HepG2 (cell line): ENCODE measurements around the gene EVA1A. TPM values are rescaled to one million over a fixed set of nuclear protein-coding genes. Genes with fewer than 3 reads are reported as not detected.

ENCODE experiments used
- ELF4 ChIP-seq: sonication (generic); formaldehyde crosslinking; IDR thresholded peaks from 2 replicates; pipeline ENCODE4 v1.5.0; 2020; ENCODE audit warnings: missing genetic modification reagents, mild to moderate bottlenecking, moderate library complexity, borderline replicate concordance
- FOXK2 ChIP-seq: fragments of 450-650 bp; IDR thresholded peaks from 2 replicates; pipeline ENCODE4 v1.6.1; 2016
- SP4 ChIP-seq: sonication (generic); formaldehyde crosslinking; IDR thresholded peaks from 2 replicates; pipeline ENCODE4 v1.8.1; 2023; ENCODE audit warnings: mild to moderate bottlenecking, missing genetic modification reagents
- ZBTB8A ChIP-seq: sonication (generic); formaldehyde crosslinking; IDR thresholded peaks from 2 replicates; pipeline ENCODE4 v1.4.0; 2020; ENCODE audit warnings: mild to moderate bottlenecking, low read depth, missing genetic modification reagents, borderline replicate concordance
- ZSCAN25 ChIP-seq: sonication (generic); formaldehyde crosslinking; IDR thresholded peaks from 2 replicates; pipeline ENCODE4 v1.8.0; 2022; ENCODE audit warnings: mild to moderate bottlenecking, missing genetic modification reagents
- polyA plus RNA-seq, 8 experiments: library from polyadenylated mRNA; depleted of rRNA in 3 of 8; stranded (reverse) in 7 of 8; unstranded in 1 of 8; fragments of >200 nt; fragmentation: Illumina TruSeq in 4 of 8; extraction: Trizol in 4 of 8; gene quantifications; 2 replicates each; pipeline versions ENCODE4 v1.2.1 to v1.2.3, GENCODE V29; 2011 to 2016; ENCODE audit warnings: low read depth in 4 of 8, missing spikeins in 1 of 8, mixed read lengths in 1 of 8; ENCODE audit not compliant: insufficient read depth in 1 of 8
- total RNA-seq, 5 experiments: library from RNA; depleted of rRNA; stranded (reverse); fragments of >200 nt; fragmentation: Illumina TruSeq; extraction: Trizol; gene quantifications; 2 replicates each; pipeline ENCODE4 v1.2.3, GENCODE V29; 2016; ENCODE audit warnings: low read depth in 1 of 5
- TF ChIP-seq, protein P1 (sequence below), 2 experiments: fragments of 450-650 bp in 1 of 2; sonication (generic) in 1 of 2; formaldehyde crosslinking in 1 of 2; IDR thresholded peaks; 2 replicates each; pipeline versions ENCODE4 v1.6.1 to v1.8.0; 2016 to 2022; ENCODE audit warnings: antibody characterized with exemption in 1 of 2, mild to moderate bottlenecking in 1 of 2, missing genetic modification reagents in 1 of 2
- TF ChIP-seq, protein P2 (sequence below): sonication (generic); formaldehyde crosslinking; conservative IDR thresholded peaks from 2 replicates; pipeline ENCODE4 v1.8.0; 2022; ENCODE audit warnings: mild to moderate bottlenecking, moderate library complexity, missing genetic modification reagents
- TF ChIP-seq, protein P3 (sequence below): IDR thresholded peaks from 2 replicates; pipeline ENCODE4 v1.6.1; 2012; ENCODE audit warnings: inconsistent platforms
- TF ChIP-seq, protein P4 (sequence below): sonication (generic); formaldehyde crosslinking; IDR thresholded peaks from 2 replicates; pipeline ENCODE4 v1.4.0; 2020; ENCODE audit warnings: mild to moderate bottlenecking, missing genetic modification reagents, borderline replicate concordance

Gene EVA1A
- total and polyA plus RNA-seq, 2 of the 13 experiments (the other 11 are each of a cell fraction or from before 2014, with no cell fraction given): 57.5 to 57.8 TPM

DNA sequence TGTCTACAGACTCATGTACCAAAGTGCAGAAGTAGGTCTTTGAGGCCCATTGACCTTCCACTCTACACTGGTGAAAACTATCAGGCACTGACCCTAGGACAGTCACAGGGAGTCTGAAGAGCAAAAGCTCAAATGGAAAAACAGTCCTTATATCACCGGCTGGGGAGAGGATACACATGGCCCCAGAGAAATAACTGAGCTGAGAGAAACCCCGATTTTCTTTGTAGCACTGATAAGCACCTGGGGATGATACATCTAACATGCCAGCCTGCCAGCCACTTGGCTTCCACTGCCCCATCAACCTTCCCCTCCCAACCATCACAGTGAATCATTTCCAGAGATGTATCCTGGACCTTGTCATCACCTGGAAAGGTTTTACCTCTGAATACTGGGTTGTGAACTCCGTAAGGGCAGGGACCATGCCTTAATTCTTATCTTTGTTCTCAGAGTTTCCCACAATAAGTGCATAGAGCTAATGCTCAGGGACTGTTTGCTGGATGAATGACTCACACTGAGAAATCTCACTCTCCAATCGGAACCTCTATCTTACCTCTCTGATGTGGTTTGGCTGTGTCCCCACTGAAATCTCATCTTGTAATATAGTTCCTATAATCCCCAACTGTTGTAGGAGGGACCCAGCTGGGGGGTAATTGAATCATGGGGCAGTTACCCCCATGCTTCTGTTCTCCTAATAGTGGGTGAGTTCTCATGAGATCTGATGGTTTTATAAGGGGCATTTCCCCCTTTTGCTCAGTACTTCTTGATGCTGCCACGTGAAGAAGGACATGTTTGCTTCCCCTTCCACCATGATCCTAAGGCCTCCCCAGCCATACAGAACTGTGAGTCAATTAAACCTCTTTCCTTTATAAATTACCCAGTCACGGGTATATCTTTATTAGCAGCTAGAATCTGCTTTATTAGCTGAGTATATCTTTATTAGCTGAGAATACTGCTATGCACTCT is 37.1 kb downstream of the EVA1A start (continued):
- TF ChIP-seq, protein P1, sequence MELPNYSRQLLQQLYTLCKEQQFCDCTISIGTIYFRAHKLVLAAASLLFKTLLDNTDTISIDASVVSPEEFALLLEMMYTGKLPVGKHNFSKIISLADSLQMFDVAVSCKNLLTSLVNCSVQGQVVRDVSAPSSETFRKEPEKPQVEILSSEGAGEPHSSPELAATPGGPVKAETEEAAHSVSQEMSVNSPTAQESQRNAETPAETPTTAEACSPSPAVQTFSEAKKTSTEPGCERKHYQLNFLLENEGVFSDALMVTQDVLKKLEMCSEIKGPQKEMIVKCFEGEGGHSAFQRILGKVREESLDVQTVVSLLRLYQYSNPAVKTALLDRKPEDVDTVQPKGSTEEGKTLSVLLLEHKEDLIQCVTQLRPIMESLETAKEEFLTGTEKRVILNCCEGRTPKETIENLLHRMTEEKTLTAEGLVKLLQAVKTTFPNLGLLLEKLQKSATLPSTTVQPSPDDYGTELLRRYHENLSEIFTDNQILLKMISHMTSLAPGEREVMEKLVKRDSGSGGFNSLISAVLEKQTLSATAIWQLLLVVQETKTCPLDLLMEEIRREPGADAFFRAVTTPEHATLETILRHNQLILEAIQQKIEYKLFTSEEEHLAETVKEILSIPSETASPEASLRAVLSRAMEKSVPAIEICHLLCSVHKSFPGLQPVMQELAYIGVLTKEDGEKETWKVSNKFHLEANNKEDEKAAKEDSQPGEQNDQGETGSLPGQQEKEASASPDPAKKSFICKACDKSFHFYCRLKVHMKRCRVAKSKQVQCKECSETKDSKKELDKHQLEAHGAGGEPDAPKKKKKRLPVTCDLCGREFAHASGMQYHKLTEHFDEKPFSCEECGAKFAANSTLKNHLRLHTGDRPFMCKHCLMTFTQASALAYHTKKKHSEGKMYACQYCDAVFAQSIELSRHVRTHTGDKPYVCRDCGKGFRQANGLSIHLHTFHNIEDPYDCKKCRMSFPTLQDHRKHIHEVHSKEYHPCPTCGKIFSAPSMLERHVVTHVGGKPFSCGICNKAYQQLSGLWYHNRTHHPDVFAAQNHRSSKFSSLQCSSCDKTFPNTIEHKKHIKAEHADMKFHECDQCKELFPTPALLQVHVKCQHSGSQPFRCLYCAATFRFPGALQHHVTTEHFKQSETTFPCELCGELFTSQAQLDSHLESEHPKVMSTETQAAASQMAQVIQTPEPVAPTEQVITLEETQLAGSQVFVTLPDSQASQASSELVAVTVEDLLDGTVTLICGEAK (IDR thresholded peaks at IDR 0.05): no peak
- TF ChIP-seq, protein P1 (CRISPR knock-in tag; IDR thresholded peaks at IDR 0.05): no peak
- no peak for TF ChIP-seq ZBTB8A
- no peak for TF ChIP-seq FOXK2
- peak; percentile 26; the same call in 1 of the 2 replicates for TF ChIP-seq SP4 (CRISPR knock-in tag)
- TF ChIP-seq, protein P2, sequence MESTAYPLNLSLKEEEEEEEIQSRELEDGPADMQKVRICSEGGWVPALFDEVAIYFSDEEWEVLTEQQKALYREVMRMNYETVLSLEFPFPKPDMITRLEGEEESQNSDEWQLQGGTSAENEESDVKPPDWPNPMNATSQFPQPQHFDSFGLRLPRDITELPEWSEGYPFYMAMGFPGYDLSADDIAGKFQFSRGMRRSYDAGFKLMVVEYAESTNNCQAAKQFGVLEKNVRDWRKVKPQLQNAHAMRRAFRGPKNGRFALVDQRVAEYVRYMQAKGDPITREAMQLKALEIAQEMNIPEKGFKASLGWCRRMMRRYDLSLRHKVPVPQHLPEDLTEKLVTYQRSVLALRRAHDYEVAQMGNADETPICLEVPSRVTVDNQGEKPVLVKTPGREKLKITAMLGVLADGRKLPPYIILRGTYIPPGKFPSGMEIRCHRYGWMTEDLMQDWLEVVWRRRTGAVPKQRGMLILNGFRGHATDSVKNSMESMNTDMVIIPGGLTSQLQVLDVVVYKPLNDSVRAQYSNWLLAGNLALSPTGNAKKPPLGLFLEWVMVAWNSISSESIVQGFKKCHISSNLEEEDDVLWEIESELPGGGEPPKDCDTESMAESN: 0 out of 2 replicates have a peak, but pooled peaks have one; percentile 9
- TF ChIP-seq ZSCAN25 (CRISPR knock-in tag): peak; percentile 14; the same call in 1 of the 2 replicates
- TF ChIP-seq ELF4 (CRISPR knock-in tag): peak; percentile 58; the same call in 1 of the 2 replicates
- TF ChIP-seq, protein P3, sequence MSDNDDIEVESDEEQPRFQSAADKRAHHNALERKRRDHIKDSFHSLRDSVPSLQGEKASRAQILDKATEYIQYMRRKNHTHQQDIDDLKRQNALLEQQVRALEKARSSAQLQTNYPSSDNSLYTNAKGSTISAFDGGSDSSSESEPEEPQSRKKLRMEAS: no peak; the same call in 1 of the 2 replicates
- TF ChIP-seq, protein P4, sequence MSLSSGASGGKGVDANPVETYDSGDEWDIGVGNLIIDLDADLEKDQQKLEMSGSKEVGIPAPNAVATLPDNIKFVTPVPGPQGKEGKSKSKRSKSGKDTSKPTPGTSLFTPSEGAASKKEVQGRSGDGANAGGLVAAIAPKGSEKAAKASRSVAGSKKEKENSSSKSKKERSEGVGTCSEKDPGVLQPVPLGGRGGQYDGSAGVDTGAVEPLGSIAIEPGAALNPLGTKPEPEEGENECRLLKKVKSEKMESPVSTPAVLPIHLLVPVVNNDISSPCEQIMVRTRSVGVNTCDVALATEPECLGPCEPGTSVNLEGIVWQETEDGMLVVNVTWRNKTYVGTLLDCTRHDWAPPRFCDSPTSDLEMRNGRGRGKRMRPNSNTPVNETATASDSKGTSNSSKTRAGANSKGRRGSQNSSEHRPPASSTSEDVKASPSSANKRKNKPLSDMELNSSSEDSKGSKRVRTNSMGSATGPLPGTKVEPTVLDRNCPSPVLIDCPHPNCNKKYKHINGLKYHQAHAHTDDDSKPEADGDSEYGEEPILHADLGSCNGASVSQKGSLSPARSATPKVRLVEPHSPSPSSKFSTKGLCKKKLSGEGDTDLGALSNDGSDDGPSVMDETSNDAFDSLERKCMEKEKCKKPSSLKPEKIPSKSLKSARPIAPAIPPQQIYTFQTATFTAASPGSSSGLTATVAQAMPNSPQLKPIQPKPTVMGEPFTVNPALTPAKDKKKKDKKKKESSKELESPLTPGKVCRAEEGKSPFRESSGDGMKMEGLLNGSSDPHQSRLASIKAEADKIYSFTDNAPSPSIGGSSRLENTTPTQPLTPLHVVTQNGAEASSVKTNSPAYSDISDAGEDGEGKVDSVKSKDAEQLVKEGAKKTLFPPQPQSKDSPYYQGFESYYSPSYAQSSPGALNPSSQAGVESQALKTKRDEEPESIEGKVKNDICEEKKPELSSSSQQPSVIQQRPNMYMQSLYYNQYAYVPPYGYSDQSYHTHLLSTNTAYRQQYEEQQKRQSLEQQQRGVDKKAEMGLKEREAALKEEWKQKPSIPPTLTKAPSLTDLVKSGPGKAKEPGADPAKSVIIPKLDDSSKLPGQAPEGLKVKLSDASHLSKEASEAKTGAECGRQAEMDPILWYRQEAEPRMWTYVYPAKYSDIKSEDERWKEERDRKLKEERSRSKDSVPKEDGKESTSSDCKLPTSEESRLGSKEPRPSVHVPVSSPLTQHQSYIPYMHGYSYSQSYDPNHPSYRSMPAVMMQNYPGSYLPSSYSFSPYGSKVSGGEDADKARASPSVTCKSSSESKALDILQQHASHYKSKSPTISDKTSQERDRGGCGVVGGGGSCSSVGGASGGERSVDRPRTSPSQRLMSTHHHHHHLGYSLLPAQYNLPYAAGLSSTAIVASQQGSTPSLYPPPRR (CRISPR knock-in tag): peak; percentile 82
